HG03342 (cell line): ENCODE data around the gene PPP1R12B.
"Not testable (repeated sequence)": the region's sequence is repeated elsewhere in the genome, so short reads cannot be mapped to it uniquely, and the experiment has no call there.

ENCODE experiments used
- ATAC-seq: cut with Tn5 transposase; IDR thresholded peaks from one replicate; pipeline ENCODE4 v1.9.1; 2021; ENCODE audit warnings: mild to moderate bottlenecking, moderate library complexity; ENCODE audit not compliant: unreplicated experiment

PPP1R12B gene

DNA sequence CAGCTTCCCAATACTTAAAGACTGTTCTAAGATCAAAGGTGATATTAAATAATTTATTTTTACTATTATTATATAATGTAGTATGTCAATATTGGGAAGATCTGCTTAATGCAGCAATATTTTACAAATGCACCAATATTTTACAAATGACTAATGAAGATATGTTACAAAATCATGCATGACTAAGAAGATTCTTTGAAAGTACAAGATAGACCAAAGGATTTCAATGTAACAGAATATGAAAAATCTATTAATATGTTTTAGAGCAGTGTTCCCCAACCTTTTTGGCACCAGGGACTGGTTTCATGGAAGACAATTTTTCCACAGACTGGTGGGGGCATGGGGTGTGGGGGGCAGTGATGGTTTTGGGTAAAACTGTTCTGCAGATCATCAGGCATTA, 132.1 kb downstream of the PPP1R12B start:
- ATAC-seq, result not testable (repeated sequence)

DNA sequence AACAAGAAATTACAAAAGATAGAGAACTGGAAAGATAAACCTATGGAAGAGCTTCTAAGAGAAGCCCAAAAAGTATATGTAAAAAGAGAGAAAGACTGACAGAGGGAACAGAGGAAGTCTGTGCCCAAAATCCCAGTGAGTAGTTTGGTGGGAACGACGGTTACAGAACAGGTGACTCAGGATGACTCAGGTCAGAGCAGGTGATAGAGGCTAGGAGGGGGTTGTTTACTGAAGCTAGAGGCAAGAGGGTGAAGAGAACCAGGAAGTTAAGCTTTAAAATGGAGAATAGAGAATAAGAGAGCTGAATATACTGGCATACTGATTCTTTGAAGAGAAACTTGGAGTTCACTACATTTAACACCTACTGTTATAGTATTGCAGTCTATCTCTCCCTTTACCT, 134.9 kb downstream of the PPP1R12B start:
- not testable (repeated sequence) for ATAC-seq

DNA sequence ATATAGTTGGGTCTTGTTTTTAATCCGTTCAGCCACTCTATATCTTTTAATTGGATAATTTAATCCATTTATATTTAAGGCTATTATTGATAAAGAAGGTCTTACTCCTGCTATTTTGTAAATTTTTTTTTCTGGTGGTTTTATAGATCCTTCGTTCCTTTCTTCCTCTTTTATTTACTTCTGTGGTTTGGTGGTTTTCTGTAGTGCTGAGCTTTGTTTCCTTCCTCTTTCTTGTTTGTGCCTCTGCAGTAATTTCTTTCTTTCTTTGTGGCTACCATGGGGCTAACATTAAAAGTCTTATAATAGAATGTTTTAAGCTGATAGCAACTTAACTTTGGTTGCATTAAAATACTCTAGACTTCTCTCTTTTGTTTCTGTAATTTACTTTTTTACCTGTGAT, 135.5 kb downstream of the PPP1R12B start:
- ATAC-seq, result not testable (repeated sequence)

DNA sequence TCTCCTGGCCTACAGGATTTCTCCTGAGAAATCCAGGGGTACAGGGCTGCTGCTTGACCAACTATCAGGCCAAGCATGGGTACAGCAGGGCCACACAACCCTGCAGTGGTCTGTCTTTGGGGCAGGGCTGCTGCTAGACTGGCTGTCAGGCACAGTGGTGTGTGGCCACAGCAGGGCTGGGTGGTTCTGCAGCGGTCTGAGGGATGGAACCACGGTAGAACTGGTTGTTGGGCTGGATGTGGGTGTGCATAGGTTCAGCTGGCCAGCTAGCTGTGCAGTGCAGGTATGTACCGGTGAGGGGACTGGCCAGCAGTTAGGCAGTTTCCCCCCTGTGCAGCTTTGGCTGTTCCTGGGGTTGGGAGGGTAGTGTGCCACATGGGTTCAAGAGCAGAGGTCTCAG, 136.3 kb downstream of the PPP1R12B start:
- not testable (repeated sequence) for ATAC-seq

DNA sequence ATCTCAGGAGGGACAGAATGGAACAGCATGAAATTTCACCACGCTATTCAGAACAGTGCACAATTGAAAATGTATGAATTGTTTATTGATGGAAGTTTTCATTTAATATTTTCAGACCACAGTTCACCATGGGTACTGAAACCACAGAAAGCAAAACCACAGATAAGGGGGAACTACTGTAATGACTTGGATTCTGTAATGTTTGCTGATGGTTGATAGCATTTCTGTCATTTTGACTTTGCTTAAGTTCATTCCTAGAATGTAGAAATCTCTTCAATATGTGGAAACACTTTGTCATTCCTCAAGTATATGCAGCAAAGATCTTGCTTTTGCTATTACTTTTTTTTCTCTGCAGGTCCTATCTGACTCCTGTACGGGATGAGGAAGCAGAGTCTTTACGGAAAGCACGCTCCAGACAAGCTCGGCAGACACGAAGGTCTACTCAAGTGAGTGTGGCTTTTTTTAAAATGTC, 139.7 kb downstream of the PPP1R12B start:
- ATAC-seq, result peak; percentile 76

DNA sequence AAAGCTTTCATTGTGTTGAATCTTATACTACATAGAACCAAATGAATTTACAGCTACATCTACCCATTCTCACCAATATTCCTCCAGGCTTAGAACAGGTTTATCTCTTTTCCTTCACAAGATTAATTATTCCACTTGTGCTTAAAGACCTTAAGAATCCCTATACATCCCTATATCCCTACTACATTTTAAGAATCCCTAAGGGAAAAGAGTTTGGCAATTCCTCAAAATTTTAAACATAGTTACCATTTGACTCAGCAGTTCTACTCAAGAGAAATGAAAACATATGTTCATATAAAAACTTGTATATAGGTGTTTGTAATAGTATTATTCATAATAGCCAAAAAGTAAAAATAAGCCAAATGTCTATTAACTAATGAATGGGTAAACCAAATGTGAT, 140.6 kb downstream of the PPP1R12B start:
- ATAC-seq, result not testable (repeated sequence)

DNA sequence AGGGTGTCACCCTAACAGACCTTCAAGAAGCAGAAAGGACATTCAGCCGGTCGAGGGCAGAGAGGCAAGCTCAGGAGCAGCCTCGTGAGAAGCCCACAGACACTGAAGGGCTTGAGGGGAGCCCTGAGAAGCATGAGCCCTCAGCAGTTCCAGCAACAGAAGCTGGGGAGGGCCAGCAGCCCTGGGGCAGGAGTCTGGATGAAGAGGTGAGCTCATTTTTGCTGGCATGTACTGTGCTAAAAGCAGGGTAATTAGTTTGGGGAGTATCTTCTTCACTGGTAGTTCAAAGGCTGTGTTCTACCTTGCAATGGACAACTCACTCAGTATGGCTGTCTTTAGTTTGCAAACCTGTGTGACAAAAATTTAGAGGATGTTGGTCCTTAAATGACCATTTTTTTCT, 144.6 kb downstream of the PPP1R12B start:
- not testable (repeated sequence) for ATAC-seq

- no peak for ATAC-seq
Observed at GRCh38 chr1:202498542-202498941, 150.0 kb downstream of the PPP1R12B start.

DNA sequence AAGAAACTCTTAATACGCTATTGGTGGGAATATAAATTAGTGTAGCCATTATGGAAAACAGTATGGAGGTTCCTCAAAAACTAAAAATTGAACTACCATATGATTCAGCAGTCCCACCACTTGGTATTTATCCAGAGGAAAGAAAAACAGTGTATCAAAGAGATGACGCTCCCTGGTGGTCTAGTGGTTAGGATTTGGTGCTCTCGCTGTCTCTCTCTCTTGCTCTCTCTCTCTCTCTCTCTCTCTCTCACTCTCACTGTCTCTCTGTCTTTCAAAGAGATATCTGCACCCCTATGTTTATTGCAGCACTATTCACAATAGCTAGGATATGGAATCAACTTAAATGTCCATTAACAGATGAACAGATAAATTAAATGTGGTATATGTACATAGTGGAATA, 151.5 kb downstream of the PPP1R12B start:
- ATAC-seq, result not testable (repeated sequence)

GRCh38 chr1:202501281-202501680, 152.8 kb downstream of the PPP1R12B start:
- ATAC-seq, result no peak

GRCh38 chr1:202505356-202505755, 156.9 kb downstream of the PPP1R12B start:
- ATAC-seq, result no peak

GRCh38 chr1:202505880-202506575, 157.5 kb downstream of the PPP1R12B start:
- ATAC-seq, result not testable (repeated sequence)

- not testable (repeated sequence) for ATAC-seq
Observed at GRCh38 chr1:202508863-202509262, 160.4 kb downstream of the PPP1R12B start.

DNA sequence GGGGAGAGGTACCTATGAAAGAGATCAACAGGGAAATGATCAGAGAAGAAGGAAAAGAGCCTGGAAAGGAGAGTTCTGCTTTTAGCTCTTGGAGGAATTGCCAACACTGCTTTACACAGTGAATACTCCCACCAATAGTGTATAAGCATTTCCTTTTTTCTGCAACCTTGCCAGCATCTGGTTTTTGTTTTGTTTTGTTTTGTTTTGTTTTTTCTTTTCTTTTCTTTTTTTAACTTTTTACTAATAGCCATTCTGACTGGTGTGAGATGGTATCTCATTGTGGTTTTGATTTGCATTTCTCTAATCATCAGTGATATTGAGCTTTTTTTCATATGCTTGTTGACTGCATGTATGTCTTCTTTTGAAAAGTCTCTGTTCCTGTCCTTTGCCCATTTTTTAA, 165.4 kb downstream of the PPP1R12B start:
- peak; percentile 59 for ATAC-seq

GRCh38 chr1:202516434-202516877, 168.0 kb downstream of the PPP1R12B start:
- no peak for ATAC-seq

DNA sequence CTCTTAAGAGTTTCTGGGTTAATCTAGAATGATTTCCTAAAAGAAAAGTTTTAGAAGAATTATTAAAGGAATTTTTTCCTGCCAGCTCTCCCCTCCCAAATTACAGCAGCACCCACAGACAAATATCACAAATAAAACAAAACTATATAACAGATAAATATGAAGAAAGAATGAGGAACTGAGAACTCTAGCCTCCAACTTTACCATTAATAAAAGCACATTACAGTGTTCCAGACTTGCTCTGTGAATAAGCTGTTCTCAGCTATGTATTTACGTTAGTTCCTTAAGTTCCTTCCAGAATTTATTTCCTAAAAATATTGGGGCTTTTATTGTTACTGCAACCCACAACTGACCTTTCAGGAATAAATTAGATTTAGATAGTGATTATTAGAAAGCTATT, 168.6 kb downstream of the PPP1R12B start:
- not testable (repeated sequence) for ATAC-seq

DNA sequence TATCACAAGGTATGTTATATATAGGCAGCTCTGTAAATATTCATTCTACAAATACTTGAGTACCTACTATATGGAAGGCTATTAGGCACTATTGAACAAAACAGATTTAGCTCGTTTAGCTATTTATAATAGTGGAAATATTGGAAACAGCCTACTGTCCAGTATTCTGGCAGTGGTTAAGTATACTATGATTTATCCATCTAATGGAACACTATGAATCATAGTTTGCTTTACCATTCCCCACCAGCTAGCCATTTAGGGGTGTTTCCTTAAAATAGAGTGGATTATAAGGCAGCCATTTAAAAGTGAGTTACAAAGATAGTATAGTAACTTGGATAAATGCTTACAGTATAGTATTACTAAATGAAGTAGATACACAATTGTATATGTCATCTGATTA, 169.7 kb downstream of the PPP1R12B start:
- not testable (repeated sequence) for ATAC-seq

- not testable (repeated sequence) for ATAC-seq
Observed at GRCh38 chr1:202518905-202519304, 170.4 kb downstream of the PPP1R12B start.

- not testable (repeated sequence) for ATAC-seq
Observed at GRCh38 chr1:202520129-202520856, 171.8 kb downstream of the PPP1R12B start.

DNA sequence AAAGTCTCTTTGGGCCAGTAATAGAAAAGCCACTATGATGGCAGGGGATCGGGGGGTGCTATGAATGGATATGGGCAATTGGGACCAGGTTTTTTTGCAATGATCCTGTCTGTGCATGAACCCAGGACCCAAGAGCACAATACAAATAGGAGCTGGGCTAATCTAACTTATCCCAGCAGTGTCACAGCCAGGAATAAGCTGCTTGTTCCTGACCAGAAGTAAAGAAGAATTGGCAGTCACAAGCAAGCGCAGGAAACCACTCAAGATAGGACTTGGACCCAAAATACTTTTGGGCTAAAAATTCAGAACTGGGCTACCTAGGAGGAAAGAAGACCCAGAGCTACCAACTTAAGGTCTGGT, 172.3 kb downstream of the PPP1R12B start:
- ATAC-seq, result not testable (repeated sequence)

DNA sequence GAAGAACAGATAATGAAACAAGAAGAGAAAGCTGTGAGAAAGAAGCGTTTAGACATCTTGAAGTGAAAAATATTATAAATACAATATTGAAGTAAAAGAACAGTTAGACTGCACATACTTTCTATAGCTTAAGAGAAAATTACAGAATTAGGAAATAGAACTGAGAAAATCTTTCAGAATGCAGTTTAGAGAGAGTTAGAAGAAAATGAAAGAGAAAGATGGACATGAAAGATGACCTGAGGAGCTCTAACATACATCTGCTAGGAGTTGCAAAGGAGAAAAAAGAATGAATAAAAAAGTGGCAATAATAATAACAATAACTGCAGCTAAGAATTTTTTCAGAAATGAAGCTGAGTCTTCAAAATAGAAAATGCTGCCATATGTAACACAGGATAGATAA, 173.0 kb downstream of the PPP1R12B start:
- ATAC-seq, result not testable (repeated sequence)

- no peak for ATAC-seq
Observed at GRCh38 chr1:202521886-202522285, 173.4 kb downstream of the PPP1R12B start.
